Mesenchymal stem cell (in vitro differentiated cells and primary cell): Measurements from ENCODE around the gene IQCH.

Source experiments
- DNase-seq: peaks from one replicate; pipeline ENCODE4 v3.0.0-alpha.2; 2013
- H2AFZ ChIP-seq: one replicate; pipeline ENCODE4 v1.6.1; 2013; ENCODE audit warnings: low read depth, mild to moderate bottlenecking, control low read depth, inconsistent platforms, low read length, moderate library complexity
- H2AK5ac ChIP-seq: 2 replicates; pipeline ENCODE4 v1.6.1; 2013; ENCODE audit warnings: low read length, moderate library complexity, mild to moderate bottlenecking, inconsistent platforms; ENCODE audit not compliant: severe bottlenecking
- H2BK120ac ChIP-seq: one replicate; pipeline ENCODE4 v1.6.1; 2013; ENCODE audit warnings: low read depth, mild to moderate bottlenecking, inconsistent platforms, low read length, moderate library complexity
- H2BK12ac ChIP-seq, 2 experiments: one replicate each; pipeline ENCODE4 v1.6.1; 2013; ENCODE audit warnings: inconsistent platforms in 2 of 2, low read length in 2 of 2, mild to moderate bottlenecking in 2 of 2, moderate library complexity in 2 of 2, control low read depth in 1 of 2
- H2BK15ac ChIP-seq: one replicate; pipeline ENCODE4 v1.6.1; 2013; ENCODE audit warnings: mild to moderate bottlenecking, low read depth, inconsistent platforms; ENCODE audit not compliant: poor library complexity, severe bottlenecking
- H2BK5ac ChIP-seq: 2 replicates; pipeline ENCODE4 v1.6.1; 2013; ENCODE audit warnings: low read depth, mild to moderate bottlenecking, low read length, control low read depth, inconsistent platforms; ENCODE audit not compliant: poor library complexity, severe bottlenecking
- H3K14ac ChIP-seq, 2 experiments: one replicate each; pipeline ENCODE4 v1.6.1; 2013; ENCODE audit warnings: inconsistent platforms in 2 of 2, low read length in 2 of 2, control low read depth in 1 of 2, mild to moderate bottlenecking in 1 of 2, moderate library complexity in 1 of 2
- H3K18ac ChIP-seq, 2 experiments: one replicate each; pipeline ENCODE4 v1.6.1; 2013; ENCODE audit warnings: inconsistent platforms in 2 of 2, low read length in 2 of 2, control low read depth in 1 of 2, low read depth in 1 of 2, mild to moderate bottlenecking in 1 of 2
- H3K23ac ChIP-seq, 2 experiments: one replicate each; pipeline ENCODE4 v1.6.1; 2013; ENCODE audit warnings: inconsistent platforms in 2 of 2, low read length in 2 of 2, mild to moderate bottlenecking in 2 of 2, moderate library complexity in 2 of 2, control low read depth in 1 of 2
- H3K27ac ChIP-seq: 2 replicates; pipeline ENCODE4 v1.5.1; 2013; ENCODE audit warnings: mild to moderate bottlenecking, moderate library complexity, low read length, control low read depth, inconsistent platforms; ENCODE audit not compliant: poor library complexity, severe bottlenecking
- H3K27me3 ChIP-seq, 2 experiments: 2 replicates each; pipeline versions ENCODE4 v1.6.1 to v1.7.0; 2013; ENCODE audit warnings: low read length in 2 of 2, mild to moderate bottlenecking in 2 of 2, moderate library complexity in 2 of 2, control low read depth in 1 of 2, inconsistent platforms in 1 of 2; ENCODE audit not compliant: control insufficient read depth in 1 of 2, insufficient read depth in 1 of 2
- H3K36me3 ChIP-seq, 2 experiments: 2 replicates each; pipeline versions ENCODE4 v1.6.1 to v1.7.0; 2013; ENCODE audit warnings: low read length in 2 of 2, control low read depth in 1 of 2, inconsistent platforms in 1 of 2, low read depth in 1 of 2, mild to moderate bottlenecking in 1 of 2; ENCODE audit not compliant: insufficient read depth in 2 of 2, control insufficient read depth in 1 of 2
- H3K4ac ChIP-seq, 2 experiments: one replicate each; pipeline ENCODE4 v1.6.1; 2013; ENCODE audit warnings: inconsistent platforms in 2 of 2, low read length in 2 of 2, mild to moderate bottlenecking in 2 of 2, moderate library complexity in 2 of 2, control low read depth in 1 of 2, low read depth in 1 of 2
- H3K4me1 ChIP-seq: 2 replicates; pipeline ENCODE4 v1.6.1; 2013; ENCODE audit warnings: low read depth, low read length, control low read depth; ENCODE audit not compliant: control insufficient read depth, insufficient read depth
- H3K4me2 ChIP-seq: 2 replicates; pipeline ENCODE4 v1.6.1; 2013; ENCODE audit warnings: low read length, mild to moderate bottlenecking, inconsistent platforms; ENCODE audit not compliant: poor library complexity, severe bottlenecking
- H3K4me3 ChIP-seq, 2 experiments: 2 replicates each; pipeline versions ENCODE4 v1.5.1 to v1.7.0; 2013; ENCODE audit warnings: low read length in 2 of 2, mild to moderate bottlenecking in 2 of 2, control low read depth in 1 of 2, low read depth in 1 of 2; ENCODE audit not compliant: insufficient read depth in 1 of 2
- H3K79me1 ChIP-seq: replicated peaks from 2 replicates; pipeline ENCODE4 v1.6.1; 2013; ENCODE audit warnings: mild to moderate bottlenecking, control low read depth, low read length, inconsistent platforms; ENCODE audit not compliant: poor library complexity, severe bottlenecking
- H3K9ac ChIP-seq: 2 replicates; pipeline ENCODE4 v1.7.0; 2013; ENCODE audit warnings: mild to moderate bottlenecking, low read length, moderate library complexity
- H3K9me3 ChIP-seq: 2 replicates; pipeline ENCODE4 v1.7.0; 2013; ENCODE audit warnings: mild to moderate bottlenecking, low read length; ENCODE audit not compliant: control insufficient read depth
- H4K8ac ChIP-seq: one replicate; pipeline ENCODE4 v1.6.1; 2013; ENCODE audit warnings: inconsistent platforms, mild to moderate bottlenecking, low read length, moderate library complexity
- H4K91ac ChIP-seq: one replicate; pipeline ENCODE4 v1.6.1; 2013; ENCODE audit warnings: mild to moderate bottlenecking, low read length, inconsistent platforms
- WGBS: methylation state at CpG from one replicate; pipeline ENCODE4 v1.1.7; 2013; ENCODE audit warnings: mixed read lengths; 5-methylcytosine and 5-hydroxymethylcytosine counted together

IQCH gene

DNA sequence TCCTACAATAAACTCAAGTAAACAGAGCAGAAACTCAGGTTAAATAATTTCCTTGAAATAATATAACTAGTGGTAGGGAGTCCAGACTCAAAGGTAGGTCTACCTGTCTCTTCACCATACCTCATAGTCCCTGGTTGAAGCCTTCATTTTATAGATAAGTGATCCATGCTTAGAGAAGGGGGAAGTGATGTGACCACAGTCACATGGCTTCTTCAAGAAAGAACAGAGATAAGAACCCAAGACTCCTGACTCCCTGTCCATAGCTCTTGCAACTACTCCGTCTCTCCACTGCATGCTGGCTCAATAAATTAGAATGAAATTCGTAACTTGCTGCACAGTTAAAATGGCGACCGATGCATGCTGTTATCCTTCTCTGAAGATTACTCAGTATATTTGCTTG is 255.3 kb downstream of the IQCH start:
- peak overlapping the region in 1 of 2 experiments; percentile 40 for H3K23ac ChIP-seq
- H2BK12ac ChIP-seq, result no peak overlapping the region
- H3K4me1 ChIP-seq, result peaks cover 7% of the 10 kb centered on the region
- 97% methylated on average over 4 of the region's 4 CpGs for WGBS
- peaks cover 4 to 28% of the 10 kb centered on the region in 2 experiments for H3K36me3 ChIP-seq
- H3K14ac ChIP-seq, result no peak overlapping the region
- H2AK5ac ChIP-seq, result no peak overlapping the region
- no peak overlapping the region for H3K4ac ChIP-seq
- H3K79me1 ChIP-seq, result no peaks in the 10 kb centered on the region
- H3K4me2 ChIP-seq, result no peak overlapping the region
- no peak overlapping the region for H3K9ac ChIP-seq
- peak overlapping the region; percentile 74 for H3K27ac ChIP-seq
- no peak overlapping the region for H2BK5ac ChIP-seq
- no peaks in the 10 kb centered on the region for H3K9me3 ChIP-seq
- H4K91ac ChIP-seq, result no peak overlapping the region
- H2BK120ac ChIP-seq, result no peak overlapping the region
- H3K27me3 ChIP-seq, result no peaks in the 10 kb centered on the region
- H2BK15ac ChIP-seq, result no peak overlapping the region
- no peak overlapping the region for H4K8ac ChIP-seq
- no peak overlapping the region for H3K18ac ChIP-seq
- no peak overlapping the region for H3K4me3 ChIP-seq
- no peak overlapping the region for H2AFZ ChIP-seq
- DNase-seq, result no peak

DNA sequence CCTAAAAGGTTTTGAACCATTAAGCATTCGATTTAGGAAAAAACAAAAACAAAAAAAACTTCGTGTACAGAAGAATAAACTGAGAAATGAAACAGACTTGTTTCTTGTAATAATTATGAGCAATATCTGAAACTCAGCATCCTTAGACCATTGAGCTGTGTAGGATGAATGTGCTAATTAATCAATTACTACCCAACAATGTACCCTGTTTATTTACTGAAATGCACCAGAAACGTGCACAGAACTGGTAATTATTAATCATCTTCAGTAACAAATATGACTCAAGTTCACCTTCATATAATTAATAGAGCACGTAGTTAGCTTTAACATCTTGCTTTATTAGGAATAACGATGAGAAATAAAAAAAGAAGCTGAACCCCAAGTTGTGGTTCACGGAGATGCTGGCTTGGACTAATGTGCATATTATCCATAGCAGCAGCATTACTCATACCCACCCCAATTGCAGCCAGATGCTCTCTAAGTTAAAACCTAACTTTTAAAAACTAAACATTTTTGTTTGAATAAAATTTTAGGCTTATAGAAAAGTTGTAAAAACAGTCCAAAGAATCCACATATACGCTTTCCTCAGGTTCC is 256.1 kb downstream of the IQCH start:
- peak overlapping the region in 1 of 2 experiments; percentile 25 for H3K4me3 ChIP-seq
- H2BK5ac ChIP-seq, result peak overlapping the region; percentile 87
- no peak overlapping the region for H2BK120ac ChIP-seq
- H3K18ac ChIP-seq, result no peak overlapping the region
- no peak overlapping the region for H2AFZ ChIP-seq
- H3K27me3 ChIP-seq, result no peaks in the 10 kb centered on the region
- H4K8ac ChIP-seq, result no peak overlapping the region
- H3K79me1 ChIP-seq, result no peaks in the 10 kb centered on the region
- H2BK15ac ChIP-seq, result no peak overlapping the region
- peak; percentile 24 for DNase-seq
- H2BK12ac ChIP-seq, result no peak overlapping the region
- H4K91ac ChIP-seq, result no peak overlapping the region
- H2AK5ac ChIP-seq, result no peak overlapping the region
- H3K36me3 ChIP-seq, result peaks cover 5 to 34% of the 10 kb centered on the region in 2 experiments
- H3K14ac ChIP-seq, result no peak overlapping the region
- H3K9me3 ChIP-seq, result no peaks in the 10 kb centered on the region
- H3K23ac ChIP-seq, result no peak overlapping the region
- H3K4me1 ChIP-seq, result peaks cover 7% of the 10 kb centered on the region
- peak overlapping the region; percentile 82 for H3K9ac ChIP-seq
- WGBS, result 8% methylated on average over 2 of the region's 7 CpGs
- peak overlapping the region; percentile 90 for H3K27ac ChIP-seq
- no peak overlapping the region for H3K4ac ChIP-seq
- H3K4me2 ChIP-seq, result no peak overlapping the region

DNA sequence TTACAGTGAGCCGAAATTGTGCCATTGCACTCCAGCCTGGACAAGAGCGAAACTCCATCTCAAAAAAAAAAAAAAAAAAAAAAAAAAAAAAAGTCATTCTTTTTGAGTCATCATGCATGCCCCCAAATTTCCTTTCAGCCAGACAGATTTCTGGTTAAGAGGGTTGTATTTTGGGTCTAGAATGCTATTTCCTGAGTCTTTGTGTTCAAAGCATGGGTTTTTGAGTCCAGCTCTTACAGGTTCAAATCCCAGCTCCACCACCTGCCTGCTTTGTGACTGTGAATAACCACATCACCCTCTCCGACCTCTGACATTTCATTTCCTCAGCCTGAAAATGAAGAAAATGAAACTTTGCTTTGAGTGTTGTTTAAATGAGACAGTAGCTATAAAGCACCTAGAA is 257.0 kb downstream of the IQCH start:
- WGBS, result no CpG with 5 or more reads among the region's 3 CpGs
- Histone ChIP-seq H3K14ac (no peak overlapping the region), H3K4me2 (no peak overlapping the region), H2BK12ac (no peak overlapping the region), H3K9ac (peak overlapping the region; percentile 82), H3K36me3 (peaks cover 5 to 40% of the 10 kb centered on the region in 2 experiments), H4K91ac (no peak overlapping the region), H4K8ac (no peak overlapping the region), H3K9me3 (no peaks in the 10 kb centered on the region), H2AFZ (no peak overlapping the region), H2BK5ac (peak overlapping the region; percentile 87), H3K27ac (peak overlapping the region; percentile 90), H2BK15ac (no peak overlapping the region), H2BK120ac (no peak overlapping the region), H3K4ac (no peak overlapping the region), H3K27me3 (no peaks in the 10 kb centered on the region), H2AK5ac (peak overlapping the region; percentile 97), H3K79me1 (no peaks in the 10 kb centered on the region), H3K4me1 (peaks cover 7% of the 10 kb centered on the region), H3K18ac (no peak overlapping the region), H3K4me3 (no peak overlapping the region), H3K23ac (no peak overlapping the region)
- DNase-seq, result no peak

DNA sequence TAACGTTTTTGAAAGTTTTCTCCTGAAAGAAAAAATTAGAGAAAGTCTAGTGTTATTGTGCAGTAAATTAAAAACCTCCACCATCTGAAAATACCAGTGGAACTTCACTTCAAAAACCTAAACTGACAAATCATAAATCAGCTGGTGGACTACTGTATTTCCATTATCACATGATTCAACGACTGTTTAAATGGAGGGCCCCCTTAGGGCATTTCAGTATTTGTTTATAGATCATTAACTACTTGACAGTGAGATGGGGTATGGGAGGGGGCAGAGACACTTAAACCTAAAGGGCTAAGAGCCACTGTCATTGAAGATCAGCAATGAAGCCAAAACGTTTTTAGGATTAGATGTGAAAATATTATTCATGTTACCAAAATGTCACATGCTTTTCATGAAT is 257.6 kb downstream of the IQCH start:
- H3K4ac ChIP-seq, result no peak overlapping the region
- H2BK12ac ChIP-seq, result no peak overlapping the region
- H4K8ac ChIP-seq, result no peak overlapping the region
- H2AK5ac ChIP-seq, result no peak overlapping the region
- no peaks in the 10 kb centered on the region for H3K9me3 ChIP-seq
- WGBS, result 0% methylated on average over 1 of the region's 3 CpGs
- H3K27ac ChIP-seq, result peak overlapping the region; percentile 90
- no peak overlapping the region for H3K14ac ChIP-seq
- H2AFZ ChIP-seq, result no peak overlapping the region
- H3K4me3 ChIP-seq, result no peak overlapping the region
- H3K18ac ChIP-seq, result no peak overlapping the region
- no peaks in the 10 kb centered on the region for H3K27me3 ChIP-seq
- H3K9ac ChIP-seq, result peak overlapping the region; percentile 4
- H3K4me1 ChIP-seq, result peaks cover 7% of the 10 kb centered on the region
- H2BK15ac ChIP-seq, result no peak overlapping the region
- H3K79me1 ChIP-seq, result no peaks in the 10 kb centered on the region
- H2BK120ac ChIP-seq, result no peak overlapping the region
- no peak overlapping the region for H3K4me2 ChIP-seq
- no peak overlapping the region for H4K91ac ChIP-seq
- no peak for DNase-seq
- H2BK5ac ChIP-seq, result no peak overlapping the region
- no peak overlapping the region for H3K23ac ChIP-seq
- H3K36me3 ChIP-seq, result peaks cover 5 to 45% of the 10 kb centered on the region in 2 experiments
